Gastrocnemius medialis (tissue), 4 donors: ENCODE results near the gene LEP. TPM values are rescaled to one million over a fixed set of nuclear protein-coding genes. Genes with fewer than 3 reads are reported as not detected.

Experiments
- ATAC-seq, 2 donors: fragments of 150-250 bp; one replicate each; pipeline ENCODE4 v1.9.1; 2016
- DNase-seq, 2 donors: peaks; one replicate each; pipeline ENCODE4 v3.0.0-alpha.2; 2019
- H3K27ac ChIP-seq, 4 donors: fragments of 200-600 bp; sonication (generic); 1 replicate in 1 of 4; 2 replicates in 3 of 4; pipeline ENCODE4 v1.5.1; 2016 to 2018; ENCODE audit warnings: mild to moderate bottlenecking in 2 of 4, moderate library complexity in 1 of 4
- H3K27me3 ChIP-seq, 3 donors: fragments of 200-600 bp; sonication (generic) in 2 of 3; 1 replicate in 1 of 3; 2 replicates in 2 of 3; pipeline versions ENCODE4 v1.5.1 to v1.6.0; 2016 to 2019; ENCODE audit warnings: mild to moderate bottlenecking in 1 of 3, moderate library complexity in 1 of 3
- H3K36me3 ChIP-seq, 2 donors: fragments of 200-600 bp; sonication (generic) in 1 of 2; one replicate each; pipeline ENCODE4 v1.5.1; 2017 to 2018
- H3K4me1 ChIP-seq, 2 donors: fragments of 200-600 bp; sonication (generic) in 1 of 2; one replicate each; pipeline ENCODE4 v1.5.1; 2016 to 2017; ENCODE audit warnings: mild to moderate bottlenecking in 2 of 2
- H3K4me3 ChIP-seq, 4 donors: fragments of 200-600 bp; sonication (generic) in 3 of 4; 1 replicate in 1 of 4; 2 replicates in 3 of 4; pipeline ENCODE4 v1.5.1; 2016 to 2019; ENCODE audit warnings: mild to moderate bottlenecking in 2 of 4
- H3K9me3 ChIP-seq, 3 donors: fragments of 200-600 bp; sonication (generic) in 2 of 3; 1 replicate in 1 of 3; 2 replicates in 2 of 3; pipeline ENCODE4 v1.5.1; 2016 to 2019
- CTCF ChIP-seq, 5 experiments: fragments of 450-650 bp in 3 of 5; fragments of 200-600 bp in 2 of 5; sonication (generic) in 2 of 5; IDR thresholded peaks in 4 of 5; conservative IDR thresholded peaks in 1 of 5; 1 replicate in 4 of 5; 2 replicates in 1 of 5; pipeline ENCODE4 v1.5.1; 2016 to 2019; ENCODE audit warnings: antibody characterized with exemption in 5 of 5, mild to moderate bottlenecking in 3 of 5, moderate library complexity in 3 of 5
- POLR2A ChIP-seq, 2 donors: fragments of 450-650 bp; IDR thresholded peaks; one replicate each; pipeline ENCODE4 v1.6.1; 2017; ENCODE audit warnings: antibody characterized with exemption in 2 of 2, mild to moderate bottlenecking in 2 of 2, moderate library complexity in 2 of 2
- in situ Hi-C, 4 donors: fragments of 200-750 bp; cut with MboI; loops; one replicate each; pipeline versions ENCODE4 v1.15.0 to v1.8.0; 2017; ENCODE audit warnings: low sequenced_read_pairs in 4 of 4
- intact Hi-C: fragments of 100-400 bp; cut with DNase I; formaldehyde crosslinking; loops from one replicate; pipeline ENCODE4 v1.15.1; 2023; ENCODE audit warnings: low total_unique reads
- total RNA-seq, 4 donors: library from RNA; depleted of rRNA; stranded (reverse); fragments of >200 nt; gene quantifications; one replicate each; pipeline versions ENCODE4 v1.1.0 to v1.2.3, GENCODE V29; 2016

The LEP gene
- total RNA-seq, 4 donors from 2014 or later: 0.11 to 0.46 TPM; not detected in 2

DNA sequence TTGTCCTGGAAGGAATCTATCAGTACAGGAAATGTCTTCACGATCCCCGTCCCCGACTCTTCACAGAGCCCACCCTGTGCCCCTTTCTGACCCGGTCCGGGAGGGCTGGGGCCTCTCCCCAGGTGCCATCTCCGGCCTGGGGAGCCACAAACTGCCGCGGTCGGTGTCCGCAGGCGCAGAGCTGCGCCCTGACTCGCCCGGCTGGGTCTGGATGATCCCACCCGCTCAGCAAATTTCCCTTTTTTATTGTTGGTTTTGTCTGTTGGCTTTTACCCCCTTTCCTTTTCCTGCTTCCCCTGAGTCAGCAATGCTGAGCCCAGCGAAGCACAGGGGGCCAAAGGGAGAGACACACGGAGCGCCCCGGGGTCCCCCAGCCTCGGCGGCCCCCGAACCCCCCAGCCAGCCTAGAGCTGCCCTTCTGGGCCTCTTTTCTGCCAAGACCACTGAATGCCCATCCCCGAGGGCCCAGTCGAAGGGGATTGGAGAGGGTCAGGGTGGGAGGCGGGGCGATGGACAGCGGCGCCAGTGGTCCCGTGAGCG, 30.9 kb downstream of the LEP start:
- TF ChIP-seq CTCF (IDR thresholded peaks at IDR 0.05 in 4 of 5, conservative IDR thresholded peaks at IDR 0.05 in 1 of 5) (no peak), POLR2A (IDR thresholded peaks at IDR 0.05) (no peak)
- H3K27ac ChIP-seq: no peak overlapping the region
- intact Hi-C loops (no loop called here), in situ Hi-C loops (no loop called here)
- peaks cover 21 to 48% (median 43%) of the 10 kb centered on the region in 3 donors for H3K27me3 ChIP-seq
- no peak for ATAC-seq
- H3K4me3 ChIP-seq: peak overlapping the region in 1 of 4 donors; percentile 29
- no peaks in the 10 kb centered on the region for H3K36me3 ChIP-seq
- H3K9me3 ChIP-seq: no peaks in the 10 kb centered on the region
- H3K4me1 ChIP-seq: peaks cover 0 to 8% of the 10 kb centered on the region in 2 donors
- DNase-seq: no peak

DNA sequence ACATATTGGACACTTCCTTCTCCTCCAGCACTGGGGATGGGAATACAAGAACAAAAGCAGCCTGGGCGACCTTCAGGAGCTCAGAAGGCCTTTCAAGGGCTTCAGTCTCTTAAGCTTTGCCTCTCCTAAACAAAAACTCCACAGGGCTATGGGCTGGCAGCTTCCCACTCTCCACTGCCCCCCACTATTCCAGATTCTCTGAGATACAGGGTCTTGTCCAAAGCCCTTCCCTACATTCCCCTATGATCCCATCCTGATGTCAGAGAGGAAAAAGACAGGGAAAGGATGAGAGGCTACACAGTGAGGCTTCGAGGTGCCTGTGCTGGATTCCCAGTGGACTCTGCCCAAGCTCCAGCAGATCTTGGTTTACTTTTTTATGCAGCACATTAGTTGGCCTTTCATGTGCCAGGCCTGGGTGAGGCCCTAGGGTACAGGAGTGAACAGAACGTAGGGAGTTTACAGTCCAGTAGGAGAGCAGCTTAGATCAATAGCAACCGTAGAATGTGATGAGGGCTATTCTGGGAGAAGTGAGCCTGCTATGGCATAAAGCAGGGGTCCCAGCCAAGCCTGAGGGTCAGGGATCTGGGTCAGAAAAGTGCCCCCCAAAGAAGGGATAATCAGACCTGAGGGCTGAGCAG, 33.3 kb downstream of the LEP start:
- Histone ChIP-seq H3K4me3 (no peak overlapping the region), H3K9me3 (no peaks in the 10 kb centered on the region), H3K36me3 (no peaks in the 10 kb centered on the region), H3K27me3 (peaks cover 18 to 32% (median 27%) of the 10 kb centered on the region in 3 donors), H3K4me1 (peaks cover 0 to 8% of the 10 kb centered on the region in 2 donors), H3K27ac (no peak overlapping the region)
- no peak for ATAC-seq
- intact Hi-C loops: no loop called here
- no peak for DNase-seq
- in situ Hi-C loops: no loop called here
- no peak for TF ChIP-seq CTCF (IDR thresholded peaks at IDR 0.05 in 4 of 5, conservative IDR thresholded peaks at IDR 0.05 in 1 of 5)
- no peak for TF ChIP-seq POLR2A (IDR thresholded peaks at IDR 0.05)

DNA sequence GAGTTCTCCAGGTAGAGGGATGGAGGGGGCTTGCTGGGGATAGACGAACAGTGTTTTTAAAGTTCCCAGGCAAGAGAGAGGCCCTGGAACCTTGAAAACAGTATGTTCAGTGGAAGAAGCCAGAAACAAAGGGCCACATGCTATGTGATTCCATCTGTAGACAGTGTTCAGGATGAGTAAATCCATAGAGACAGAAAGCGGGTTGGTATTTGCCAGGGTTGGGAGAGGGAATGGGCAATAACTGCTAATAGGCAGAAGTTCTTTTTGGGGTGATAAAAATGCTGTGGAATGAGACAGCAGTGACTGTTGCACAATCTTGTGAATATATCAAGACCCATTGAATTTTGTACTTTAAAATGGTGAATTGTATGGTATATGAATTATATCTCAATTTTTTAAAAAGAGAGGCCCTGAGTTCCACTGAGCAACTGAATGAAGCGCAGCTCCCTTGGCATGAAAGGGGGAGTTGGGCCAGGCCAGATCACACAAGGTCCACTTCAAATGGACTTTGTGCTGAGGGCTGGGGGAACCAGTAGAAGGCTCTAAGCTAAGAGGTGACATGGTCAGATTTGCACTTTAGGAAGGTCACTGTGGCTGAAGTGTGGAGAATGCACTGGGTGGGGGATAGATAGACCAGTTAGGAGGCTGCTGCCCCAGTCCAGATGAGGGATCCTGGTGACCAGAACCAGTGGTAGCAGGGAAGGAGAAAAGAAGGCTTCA, 34.0 kb downstream of the LEP start:
- no peak for TF ChIP-seq POLR2A (IDR thresholded peaks at IDR 0.05)
- no peak for TF ChIP-seq CTCF (IDR thresholded peaks at IDR 0.05 in 4 of 5, conservative IDR thresholded peaks at IDR 0.05 in 1 of 5)
- H3K27me3 ChIP-seq: peaks cover 18 to 27% (median 21%) of the 10 kb centered on the region in 3 donors
- DNase-seq: no peak
- ATAC-seq: no peak
- in situ Hi-C loops (no loop called here), intact Hi-C loops (no loop called here)
- H3K4me1 ChIP-seq: peaks cover 0 to 8% of the 10 kb centered on the region in 2 donors
- H3K9me3 ChIP-seq: no peaks in the 10 kb centered on the region
- no peaks in the 10 kb centered on the region for H3K36me3 ChIP-seq
- H3K27ac ChIP-seq: no peak overlapping the region
- no peak overlapping the region for H3K4me3 ChIP-seq

- Histone ChIP-seq H3K9me3 (no peaks in the 10 kb centered on the region), H3K27ac (no peak overlapping the region), H3K27me3 (peaks cover 14 to 20% (median 15%) of the 10 kb centered on the region in 3 donors), H3K36me3 (no peaks in the 10 kb centered on the region), H3K4me3 (no peak overlapping the region), H3K4me1 (peaks cover 0 to 8% of the 10 kb centered on the region in 2 donors)
- DNase-seq (no peak), ATAC-seq (no peak)
- in situ Hi-C loops (no loop called here), intact Hi-C loops (no loop called here)
- TF ChIP-seq CTCF (IDR thresholded peaks at IDR 0.05 in 4 of 5, conservative IDR thresholded peaks at IDR 0.05 in 1 of 5) (no peak), POLR2A (IDR thresholded peaks at IDR 0.05) (no peak)
These were observed 34.6 kb downstream of the LEP start for GRCh38 chr7:128275681-128276080.
